ENCODE measurements around the gene SMAD4.

DNA sequence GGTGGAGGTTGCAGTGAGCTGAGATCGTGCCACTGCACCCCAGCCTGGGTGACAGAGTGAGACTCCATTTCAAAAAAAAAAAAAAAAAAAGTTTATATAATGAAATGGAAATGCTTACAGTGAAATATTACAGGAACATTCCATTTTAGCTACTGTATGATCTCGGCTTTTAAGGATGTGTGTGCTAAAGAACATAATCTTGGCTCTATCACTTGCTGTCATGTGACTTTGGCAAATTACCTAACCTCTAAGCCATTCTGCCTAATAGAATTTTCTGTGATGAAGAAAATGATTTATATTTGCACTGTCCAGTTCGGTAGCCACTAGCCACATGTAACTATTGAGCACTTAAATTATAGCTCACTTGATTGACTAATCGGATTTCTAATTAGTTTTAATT, 36.3 kb downstream of the SMAD4 start:
- TF ChIP-seq, protein P1, sequence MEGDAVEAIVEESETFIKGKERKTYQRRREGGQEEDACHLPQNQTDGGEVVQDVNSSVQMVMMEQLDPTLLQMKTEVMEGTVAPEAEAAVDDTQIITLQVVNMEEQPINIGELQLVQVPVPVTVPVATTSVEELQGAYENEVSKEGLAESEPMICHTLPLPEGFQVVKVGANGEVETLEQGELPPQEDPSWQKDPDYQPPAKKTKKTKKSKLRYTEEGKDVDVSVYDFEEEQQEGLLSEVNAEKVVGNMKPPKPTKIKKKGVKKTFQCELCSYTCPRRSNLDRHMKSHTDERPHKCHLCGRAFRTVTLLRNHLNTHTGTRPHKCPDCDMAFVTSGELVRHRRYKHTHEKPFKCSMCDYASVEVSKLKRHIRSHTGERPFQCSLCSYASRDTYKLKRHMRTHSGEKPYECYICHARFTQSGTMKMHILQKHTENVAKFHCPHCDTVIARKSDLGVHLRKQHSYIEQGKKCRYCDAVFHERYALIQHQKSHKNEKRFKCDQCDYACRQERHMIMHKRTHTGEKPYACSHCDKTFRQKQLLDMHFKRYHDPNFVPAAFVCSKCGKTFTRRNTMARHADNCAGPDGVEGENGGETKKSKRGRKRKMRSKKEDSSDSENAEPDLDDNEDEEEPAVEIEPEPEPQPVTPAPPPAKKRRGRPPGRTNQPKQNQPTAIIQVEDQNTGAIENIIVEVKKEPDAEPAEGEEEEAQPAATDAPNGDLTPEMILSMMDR (conservative IDR thresholded peaks at IDR 0.05; ENCODE audit: low read length), result no peak
- TF ChIP-seq EZH2phosphoT487 (IDR thresholded peaks at IDR 0.05; ENCODE audit: borderline replicate concordance), result no peak
